GM20000 (cell line): ENCODE data around the gene ITIH5.

Experiments used
- DNase-seq: peaks from one replicate; pipeline ENCODE4 v3.0.0; 2012; ENCODE audit warnings: low spot score
- TF ChIP-seq, protein P1 (sequence below): IDR thresholded peaks from 2 replicates; pipeline ENCODE4 v1.5.1; 2012; ENCODE audit warnings: mild to moderate bottlenecking, control low read depth; ENCODE audit errors: extremely low read depth, missing control alignments

ITIH5 gene

DNA sequence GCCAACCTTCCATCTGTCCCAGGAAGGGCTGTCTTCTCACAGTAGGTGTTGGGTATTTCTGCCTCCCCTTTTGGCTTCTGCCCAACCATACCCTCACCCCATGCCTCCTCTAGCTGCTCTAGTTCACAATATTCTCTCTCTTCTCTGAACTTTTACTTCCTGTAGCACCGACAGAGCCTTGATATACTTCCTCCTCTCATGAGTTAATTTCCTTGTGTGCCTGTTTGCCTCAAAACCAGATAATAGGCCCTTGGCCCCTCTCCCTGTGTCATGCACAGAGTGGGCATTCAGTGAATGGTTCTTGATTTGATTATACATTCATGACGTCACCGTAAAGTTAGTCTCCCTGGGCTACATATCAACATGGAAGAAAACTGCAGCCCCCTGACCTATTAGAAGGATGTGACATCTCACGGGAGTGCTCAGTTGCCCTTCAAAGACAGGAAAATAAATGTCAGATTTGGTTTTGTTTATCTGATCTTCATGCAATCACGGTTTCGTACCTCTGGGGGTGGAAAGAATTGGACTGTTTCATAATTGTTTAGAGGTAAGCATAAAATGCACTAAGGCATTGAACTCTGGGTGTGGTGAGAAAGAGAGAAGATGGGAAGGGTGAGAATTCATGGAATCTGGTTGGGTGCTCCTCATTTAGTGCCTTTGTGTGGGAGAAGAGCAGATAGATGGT is 127.7 kb downstream of the ITIH5 start:
- TF ChIP-seq, protein P1, sequence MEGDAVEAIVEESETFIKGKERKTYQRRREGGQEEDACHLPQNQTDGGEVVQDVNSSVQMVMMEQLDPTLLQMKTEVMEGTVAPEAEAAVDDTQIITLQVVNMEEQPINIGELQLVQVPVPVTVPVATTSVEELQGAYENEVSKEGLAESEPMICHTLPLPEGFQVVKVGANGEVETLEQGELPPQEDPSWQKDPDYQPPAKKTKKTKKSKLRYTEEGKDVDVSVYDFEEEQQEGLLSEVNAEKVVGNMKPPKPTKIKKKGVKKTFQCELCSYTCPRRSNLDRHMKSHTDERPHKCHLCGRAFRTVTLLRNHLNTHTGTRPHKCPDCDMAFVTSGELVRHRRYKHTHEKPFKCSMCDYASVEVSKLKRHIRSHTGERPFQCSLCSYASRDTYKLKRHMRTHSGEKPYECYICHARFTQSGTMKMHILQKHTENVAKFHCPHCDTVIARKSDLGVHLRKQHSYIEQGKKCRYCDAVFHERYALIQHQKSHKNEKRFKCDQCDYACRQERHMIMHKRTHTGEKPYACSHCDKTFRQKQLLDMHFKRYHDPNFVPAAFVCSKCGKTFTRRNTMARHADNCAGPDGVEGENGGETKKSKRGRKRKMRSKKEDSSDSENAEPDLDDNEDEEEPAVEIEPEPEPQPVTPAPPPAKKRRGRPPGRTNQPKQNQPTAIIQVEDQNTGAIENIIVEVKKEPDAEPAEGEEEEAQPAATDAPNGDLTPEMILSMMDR: no peak
- DNase-seq: no peak

DNA sequence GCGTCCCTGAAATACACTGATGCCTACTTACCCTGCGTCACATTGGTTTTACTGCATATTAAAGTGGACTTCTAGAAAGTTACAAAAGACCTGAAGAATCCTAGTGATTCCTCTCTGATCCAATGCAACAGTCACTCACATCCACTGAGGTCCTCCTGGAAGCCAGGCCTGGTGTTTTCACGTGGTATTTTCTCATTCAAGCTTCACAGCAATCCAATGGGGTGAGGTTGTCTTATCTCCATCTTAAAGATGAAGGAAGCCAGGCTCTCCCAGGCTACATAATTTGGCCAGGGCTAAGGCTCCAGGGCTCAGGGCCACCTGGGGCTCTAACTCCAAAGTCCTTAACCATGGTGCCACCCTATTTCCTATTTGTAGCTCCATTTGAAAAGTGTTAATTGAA is 129.6 kb downstream of the ITIH5 start:
- DNase-seq: no peak
- TF ChIP-seq, protein P1: no peak

DNA sequence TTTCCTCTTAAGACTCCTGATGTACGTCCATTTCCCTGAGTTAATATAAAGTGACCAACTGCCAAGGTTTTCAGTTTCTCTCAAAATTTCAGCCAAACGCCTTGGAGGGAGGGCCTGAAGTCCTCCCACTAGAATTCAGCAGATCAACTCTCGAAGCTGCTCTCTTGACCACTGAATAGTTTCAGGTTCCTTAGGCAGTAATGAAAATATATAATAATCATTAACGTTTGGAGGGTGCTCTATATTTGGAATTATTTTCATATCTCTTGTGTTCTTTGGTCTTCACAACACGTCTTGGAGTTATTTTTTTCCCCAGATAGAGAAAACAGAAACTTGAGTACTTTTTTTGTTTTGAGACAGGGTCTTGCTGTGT is 132.3 kb downstream of the ITIH5 start:
- TF ChIP-seq, protein P1: no peak
- DNase-seq: no peak

DNA sequence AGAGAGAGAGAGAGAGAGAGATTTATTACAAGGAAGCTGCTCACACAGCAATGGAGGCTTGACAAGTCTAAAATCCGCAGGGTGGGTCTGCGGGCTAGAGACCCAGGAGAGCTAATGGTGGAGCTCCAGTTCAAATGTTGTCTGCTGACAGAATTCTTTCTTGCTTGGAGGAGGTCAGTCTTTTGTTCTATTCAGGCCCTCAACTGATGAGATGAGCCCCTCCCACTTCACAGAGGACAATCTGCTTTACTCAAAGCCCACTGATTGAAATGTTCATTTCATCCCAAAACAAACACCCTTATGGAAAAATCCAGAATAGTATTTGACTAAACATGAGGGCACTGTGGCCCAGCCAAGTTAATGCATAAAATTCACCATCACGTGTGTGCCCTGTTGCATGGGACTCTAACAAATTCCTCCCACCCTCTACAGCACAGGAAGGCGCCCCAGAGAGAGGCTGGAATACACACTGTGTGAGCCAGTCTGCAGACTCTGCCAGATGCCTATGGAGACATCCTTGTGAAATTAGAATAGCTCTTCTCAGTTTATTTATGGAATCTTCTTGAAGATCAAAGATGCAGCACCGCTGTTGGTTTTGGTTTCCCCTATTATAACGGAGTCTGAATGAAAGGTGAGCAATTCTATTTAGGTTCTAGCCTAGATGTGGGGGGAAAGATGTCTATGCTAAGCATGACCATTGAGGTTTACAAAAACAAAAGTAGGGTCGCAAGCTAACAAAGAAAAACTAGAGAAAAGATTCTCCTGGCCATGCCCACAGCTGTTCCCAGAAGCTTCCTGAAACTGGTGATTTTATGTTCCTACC is 132.9 kb downstream of the ITIH5 start:
- TF ChIP-seq, protein P1: no peak
- DNase-seq: no peak

DNA sequence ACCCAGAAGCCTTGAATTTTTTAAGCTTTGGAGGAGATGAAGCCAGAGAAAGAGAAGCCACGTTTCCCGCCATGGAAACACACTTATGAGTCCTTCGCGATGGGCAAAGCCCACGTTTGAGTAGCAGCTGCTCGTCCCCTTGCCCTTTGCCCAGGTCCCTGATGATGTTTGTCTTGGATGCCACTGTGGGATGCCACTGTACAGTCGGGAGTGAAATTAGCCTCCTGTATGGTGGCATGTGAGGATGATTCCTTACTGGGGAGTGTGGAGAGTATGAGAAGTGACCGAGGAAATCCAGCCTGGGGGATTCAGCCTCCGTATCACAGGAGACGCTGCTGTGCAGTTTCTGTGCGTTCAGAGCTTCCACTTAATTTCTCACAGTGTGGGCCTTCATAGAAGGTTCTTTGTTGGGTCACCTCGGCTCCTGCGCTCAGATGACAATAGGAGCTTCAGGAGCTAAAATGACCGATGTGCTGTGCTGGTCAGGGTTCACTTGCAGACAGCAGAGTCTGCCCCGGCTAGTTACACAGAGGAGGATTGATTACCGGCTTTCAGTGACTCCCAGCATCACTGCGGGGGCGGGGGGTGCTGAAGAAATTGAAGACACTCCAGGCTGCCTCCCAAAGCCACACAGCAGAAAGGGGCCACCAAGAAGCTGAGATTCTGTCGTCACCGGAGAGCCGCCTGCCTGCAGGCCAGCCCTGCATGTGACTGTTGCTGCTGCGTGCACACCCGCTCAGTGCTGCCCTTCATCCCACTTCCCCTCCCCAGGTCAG is 133.9 kb downstream of the ITIH5 start:
- TF ChIP-seq, protein P1: no peak
- DNase-seq: no peak

DNA sequence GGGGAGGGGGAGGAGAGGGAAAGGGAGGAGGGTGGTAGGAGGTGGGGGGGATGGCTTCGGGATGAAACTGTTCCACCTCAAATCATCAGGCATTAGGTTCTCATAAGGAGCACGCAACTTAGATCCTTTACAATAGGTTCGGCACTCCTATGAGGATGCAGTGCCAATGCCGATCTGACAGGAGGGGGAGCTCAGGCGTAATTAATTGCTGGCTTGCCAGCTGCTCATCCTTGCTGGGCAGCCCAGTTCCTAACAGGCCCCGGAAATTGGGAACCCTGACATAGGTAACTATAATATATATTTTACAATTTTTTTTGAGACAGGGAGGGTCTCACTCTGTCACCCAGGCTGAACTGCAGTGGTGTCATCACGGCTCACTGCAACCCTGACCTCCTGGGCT is 137.1 kb downstream of the ITIH5 start:
- DNase-seq: no peak
- TF ChIP-seq, protein P1: no peak

DNA sequence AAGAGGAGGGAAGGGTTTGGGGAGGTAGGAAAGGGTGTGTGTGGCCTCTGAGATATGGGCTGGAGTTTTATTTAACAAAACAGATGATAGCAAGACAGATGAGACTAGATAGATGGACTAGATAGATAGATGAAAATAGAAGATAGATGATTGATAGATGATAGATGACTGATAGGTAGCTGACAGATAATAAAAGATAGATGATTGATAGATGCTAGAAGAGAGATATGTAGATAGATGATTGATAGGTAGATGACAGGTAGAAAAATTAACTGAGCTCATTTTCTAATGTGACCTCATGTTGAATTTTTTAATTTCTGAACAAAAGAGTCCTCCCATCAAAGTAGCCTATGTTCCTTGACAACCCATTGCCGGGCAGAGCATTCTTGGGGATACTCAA is 139.3 kb downstream of the ITIH5 start:
- TF ChIP-seq, protein P1: no peak
- DNase-seq: no peak
